ENCODE measurements around the gene BCAM.
"Not testable (repeated sequence)": the region's sequence is repeated elsewhere in the genome, so short reads cannot be mapped to it uniquely, and the experiment has no call there.

Gene BCAM

DNA sequence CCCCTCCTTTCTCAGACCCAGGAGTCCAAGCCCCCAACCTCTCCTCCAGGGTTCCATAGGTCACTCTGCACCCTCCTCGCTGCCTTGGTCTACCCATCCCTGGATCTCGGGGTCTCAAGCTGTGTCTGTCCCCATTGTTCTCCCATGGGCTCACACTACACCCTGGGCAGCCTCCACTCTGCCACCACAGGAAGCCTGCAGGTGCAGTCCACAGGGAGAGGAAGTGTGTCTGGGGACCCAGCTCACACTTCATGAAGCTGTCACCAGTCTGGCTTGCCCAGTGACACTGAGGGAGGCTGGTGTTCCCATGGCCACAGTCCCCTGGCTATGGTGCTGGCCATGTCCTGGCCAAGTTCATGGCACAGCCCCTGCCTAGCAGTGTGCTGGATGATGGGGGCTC lies 42.5 kb downstream of the BCAM start:
- no peak for DNase-seq

- no peak for DNase-seq
Measured at GRCh38 chr19:44855606-44856005, 46.7 kb downstream of the BCAM start.

- no peak for DNase-seq
Measured at GRCh38 chr19:44856421-44857083, 47.6 kb downstream of the BCAM start.

DNA sequence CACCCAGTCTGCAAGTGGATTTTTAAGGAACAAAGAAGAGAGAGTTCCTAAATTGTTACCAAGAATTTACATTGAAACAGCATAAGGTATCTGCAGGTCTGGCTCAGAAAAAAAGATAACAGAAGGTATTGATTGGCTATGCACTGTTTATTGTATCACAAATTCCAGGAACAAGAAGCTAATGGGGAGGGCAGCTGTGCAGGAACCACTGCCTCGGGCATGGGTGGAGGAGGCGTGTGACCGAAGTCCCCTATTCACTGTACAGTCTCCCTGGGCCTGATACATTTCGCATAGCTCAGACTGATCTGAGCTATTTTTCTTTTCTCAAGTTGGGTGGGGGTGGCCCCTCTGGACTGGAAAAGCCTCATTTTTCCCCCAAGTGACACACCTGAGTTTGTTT lies 48.9 kb downstream of the BCAM start:
- no peak for DNase-seq

DNA sequence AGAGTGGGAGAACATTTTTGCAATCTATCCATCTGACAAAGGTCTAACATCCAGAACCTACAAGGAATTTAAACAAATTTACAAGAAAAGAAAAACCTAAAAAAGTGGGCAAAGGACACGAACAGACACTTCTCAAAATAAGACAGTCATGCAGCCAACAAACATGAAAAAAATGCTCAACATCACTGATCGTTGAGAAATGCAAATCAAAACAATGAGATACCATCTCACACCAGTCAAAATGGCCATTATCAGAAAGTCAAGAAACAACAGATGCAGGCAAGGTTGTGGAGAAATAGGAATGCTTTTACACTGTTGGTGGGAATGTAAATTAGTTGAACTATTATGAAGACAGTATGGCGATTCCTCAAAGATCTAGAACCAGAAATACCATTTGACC lies 52.7 kb downstream of the BCAM start:
- not testable (repeated sequence) for DNase-seq

DNA sequence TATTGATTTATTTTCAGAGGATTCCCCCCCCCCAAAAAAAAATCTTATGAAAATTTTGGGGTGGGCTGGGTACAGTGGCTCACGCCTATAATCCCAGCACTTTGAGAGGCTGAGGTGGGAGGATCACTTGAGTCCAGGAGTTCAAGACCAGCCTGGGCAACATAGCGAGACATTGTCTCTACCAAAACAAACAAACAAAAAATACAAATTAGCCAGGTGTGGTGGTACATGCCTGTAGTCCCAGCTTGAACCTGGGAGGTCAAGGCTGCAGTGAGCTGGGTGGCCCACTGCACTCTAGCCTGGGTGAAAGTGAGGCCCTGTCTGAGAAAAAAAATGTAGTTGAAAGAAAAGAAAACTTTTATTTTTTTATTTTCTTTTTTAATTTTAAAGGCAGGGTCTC lies 55.1 kb downstream of the BCAM start:
- DNase-seq: no peak

DNA sequence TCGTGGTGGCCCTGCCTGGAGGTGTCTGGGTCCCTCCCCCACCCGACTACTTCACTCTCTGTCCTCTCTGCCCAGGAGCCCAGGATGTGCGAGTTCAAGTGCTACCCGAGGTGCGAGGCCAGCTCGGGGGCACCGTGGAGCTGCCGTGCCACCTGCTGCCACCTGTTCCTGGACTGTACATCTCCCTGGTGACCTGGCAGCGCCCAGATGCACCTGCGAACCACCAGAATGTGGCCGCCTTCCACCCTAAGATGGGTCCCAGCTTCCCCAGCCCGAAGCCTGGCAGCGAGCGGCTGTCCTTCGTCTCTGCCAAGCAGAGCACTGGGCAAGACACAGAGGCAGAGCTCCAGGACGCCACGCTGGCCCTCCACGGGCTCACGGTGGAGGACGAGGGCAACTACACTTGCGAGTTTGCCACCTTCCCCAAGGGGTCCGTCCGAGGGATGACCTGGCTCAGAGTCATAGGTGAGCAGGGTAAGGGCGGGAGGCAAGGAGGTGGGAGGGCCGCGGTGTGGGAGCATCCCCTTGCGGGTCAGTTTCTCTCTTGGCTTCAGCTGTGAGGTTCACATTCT lies 56.4 kb downstream of the BCAM start:
- DNase-seq: no peak

DNA sequence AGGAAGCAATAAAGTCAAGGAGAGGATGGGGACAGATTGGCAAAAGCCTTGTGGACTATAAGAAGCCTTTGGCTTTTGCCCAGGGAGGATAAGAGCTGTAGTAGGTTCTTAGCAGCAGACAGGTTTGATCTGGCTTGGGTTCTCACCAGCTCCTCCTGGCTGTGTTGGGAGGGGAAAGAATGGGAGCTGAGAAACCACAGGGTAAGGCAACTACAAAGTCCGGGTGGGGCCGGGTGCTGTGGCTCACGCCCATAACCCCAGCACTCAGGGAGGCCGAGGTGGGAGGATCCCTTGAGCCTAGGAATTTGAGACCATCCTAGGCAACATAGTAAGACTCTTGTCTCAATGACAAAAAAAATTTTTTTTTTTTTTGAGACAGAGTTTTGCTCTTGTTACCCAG lies 57.8 kb downstream of the BCAM start:
- DNase-seq: no peak

DNA sequence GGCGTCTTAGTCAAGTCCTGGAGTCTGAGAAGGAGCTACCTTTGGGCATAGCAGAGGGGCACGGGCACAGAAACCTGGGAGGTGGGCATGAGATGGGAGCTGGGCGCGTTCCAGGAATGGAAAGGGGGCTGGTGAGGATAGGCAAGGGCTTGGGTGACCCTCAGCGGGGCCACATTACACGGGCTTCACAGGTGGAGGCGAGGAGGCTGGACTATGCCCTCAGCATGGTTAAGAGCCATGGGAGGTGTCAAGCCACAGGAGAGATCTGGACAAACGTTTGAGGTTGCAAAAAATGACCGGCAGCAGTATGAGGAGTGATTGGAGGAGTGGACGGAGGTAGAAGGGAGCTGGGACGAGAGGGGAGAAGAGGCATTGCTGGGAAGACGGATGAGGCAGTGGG lies 58.7 kb downstream of the BCAM start:
- no peak for DNase-seq

GRCh38 chr19:44869733-44870470 lies 61.0 kb downstream of the BCAM start:
- DNase-seq: no peak

All from stimulated activated CD4-positive, alpha-beta T cell treated with anti-CD3 and anti-CD28 coated beads, Interleukin-4, amount 100 ng/mL, for 4 hours (primary cell).